ENCODE data around the gene ERBB4.

- no peak for TF ChIP-seq CTCF (IDR thresholded peaks at IDR 0.05 in 2 of 3, conservative IDR thresholded peaks at IDR 0.05 in 1 of 3; ENCODE audit: control insufficient read depth in 2 of 3, extremely low read depth in 1 of 3, insufficient read depth in 1 of 3, low read depth in 3 of 3, low read length in 3 of 3)
- TF ChIP-seq, protein P1, sequence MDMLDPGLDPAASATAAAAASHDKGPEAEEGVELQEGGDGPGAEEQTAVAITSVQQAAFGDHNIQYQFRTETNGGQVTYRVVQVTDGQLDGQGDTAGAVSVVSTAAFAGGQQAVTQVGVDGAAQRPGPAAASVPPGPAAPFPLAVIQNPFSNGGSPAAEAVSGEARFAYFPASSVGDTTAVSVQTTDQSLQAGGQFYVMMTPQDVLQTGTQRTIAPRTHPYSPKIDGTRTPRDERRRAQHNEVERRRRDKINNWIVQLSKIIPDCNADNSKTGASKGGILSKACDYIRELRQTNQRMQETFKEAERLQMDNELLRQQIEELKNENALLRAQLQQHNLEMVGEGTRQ (IDR thresholded peaks at IDR 0.05; ENCODE audit: borderline replicate concordance, low read depth, low read length) = no peak
- TF ChIP-seq MXI1 (IDR thresholded peaks at IDR 0.05; ENCODE audit: low read depth, low read length) = no peak
- no peak for TF ChIP-seq YBX1 (IDR thresholded peaks at IDR 0.05)
- TF ChIP-seq SUZ12 (IDR thresholded peaks at IDR 0.05; ENCODE audit: unreplicated experiment) = no peak
- no peak for TF ChIP-seq KDM1A (IDR thresholded peaks at IDR 0.05; ENCODE audit: borderline replicate concordance)
- no peak for TF ChIP-seq NFIC (IDR thresholded peaks at IDR 0.05; ENCODE audit: low read depth, low read length)
- no peak for TF ChIP-seq POLR2AphosphoS5 (IDR thresholded peaks at IDR 0.05; ENCODE audit: low read length)
- no peak for TF ChIP-seq YY1 (IDR thresholded peaks at IDR 0.05; ENCODE audit: low read depth, low read length)
- TF ChIP-seq, protein P2, sequence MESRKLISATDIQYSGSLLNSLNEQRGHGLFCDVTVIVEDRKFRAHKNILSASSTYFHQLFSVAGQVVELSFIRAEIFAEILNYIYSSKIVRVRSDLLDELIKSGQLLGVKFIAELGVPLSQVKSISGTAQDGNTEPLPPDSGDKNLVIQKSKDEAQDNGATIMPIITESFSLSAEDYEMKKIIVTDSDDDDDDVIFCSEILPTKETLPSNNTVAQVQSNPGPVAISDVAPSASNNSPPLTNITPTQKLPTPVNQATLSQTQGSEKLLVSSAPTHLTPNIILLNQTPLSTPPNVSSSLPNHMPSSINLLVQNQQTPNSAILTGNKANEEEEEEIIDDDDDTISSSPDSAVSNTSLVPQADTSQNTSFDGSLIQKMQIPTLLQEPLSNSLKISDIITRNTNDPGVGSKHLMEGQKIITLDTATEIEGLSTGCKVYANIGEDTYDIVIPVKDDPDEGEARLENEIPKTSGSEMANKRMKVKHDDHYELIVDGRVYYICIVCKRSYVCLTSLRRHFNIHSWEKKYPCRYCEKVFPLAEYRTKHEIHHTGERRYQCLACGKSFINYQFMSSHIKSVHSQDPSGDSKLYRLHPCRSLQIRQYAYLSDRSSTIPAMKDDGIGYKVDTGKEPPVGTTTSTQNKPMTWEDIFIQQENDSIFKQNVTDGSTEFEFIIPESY (IDR thresholded peaks at IDR 0.05) = no peak
- no peak for TF ChIP-seq EZH2 (IDR thresholded peaks at IDR 0.05; ENCODE audit: borderline replicate concordance, control insufficient read depth, low read depth, low read length)
- TF ChIP-seq RCOR1 (conservative IDR thresholded peaks at IDR 0.05; ENCODE audit: low read depth, low read length) = no peak
- TF ChIP-seq RELA (IDR thresholded peaks at IDR 0.05; ENCODE audit: borderline replicate concordance, partially characterized antibody) = no peak
These were observed 1098.5 kb downstream of the ERBB4 start for GRCh38 chr2:211440107-211440506.
